Cerebellar nuclear complex (tissue), 1 donor: ENCODE measurements around the gene POFUT2.

Experiments used
- DNase-seq, 2 experiments: peaks; one replicate each; lab custom pipeline; 2025; lab: John Stamatoyannopoulos, UW

The POFUT2 gene, protein sequence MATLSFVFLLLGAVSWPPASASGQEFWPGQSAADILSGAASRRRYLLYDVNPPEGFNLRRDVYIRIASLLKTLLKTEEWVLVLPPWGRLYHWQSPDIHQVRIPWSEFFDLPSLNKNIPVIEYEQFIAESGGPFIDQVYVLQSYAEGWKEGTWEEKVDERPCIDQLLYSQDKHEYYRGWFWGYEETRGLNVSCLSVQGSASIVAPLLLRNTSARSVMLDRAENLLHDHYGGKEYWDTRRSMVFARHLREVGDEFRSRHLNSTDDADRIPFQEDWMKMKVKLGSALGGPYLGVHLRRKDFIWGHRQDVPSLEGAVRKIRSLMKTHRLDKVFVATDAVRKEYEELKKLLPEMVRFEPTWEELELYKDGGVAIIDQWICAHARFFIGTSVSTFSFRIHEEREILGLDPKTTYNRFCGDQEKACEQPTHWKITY

DNA sequence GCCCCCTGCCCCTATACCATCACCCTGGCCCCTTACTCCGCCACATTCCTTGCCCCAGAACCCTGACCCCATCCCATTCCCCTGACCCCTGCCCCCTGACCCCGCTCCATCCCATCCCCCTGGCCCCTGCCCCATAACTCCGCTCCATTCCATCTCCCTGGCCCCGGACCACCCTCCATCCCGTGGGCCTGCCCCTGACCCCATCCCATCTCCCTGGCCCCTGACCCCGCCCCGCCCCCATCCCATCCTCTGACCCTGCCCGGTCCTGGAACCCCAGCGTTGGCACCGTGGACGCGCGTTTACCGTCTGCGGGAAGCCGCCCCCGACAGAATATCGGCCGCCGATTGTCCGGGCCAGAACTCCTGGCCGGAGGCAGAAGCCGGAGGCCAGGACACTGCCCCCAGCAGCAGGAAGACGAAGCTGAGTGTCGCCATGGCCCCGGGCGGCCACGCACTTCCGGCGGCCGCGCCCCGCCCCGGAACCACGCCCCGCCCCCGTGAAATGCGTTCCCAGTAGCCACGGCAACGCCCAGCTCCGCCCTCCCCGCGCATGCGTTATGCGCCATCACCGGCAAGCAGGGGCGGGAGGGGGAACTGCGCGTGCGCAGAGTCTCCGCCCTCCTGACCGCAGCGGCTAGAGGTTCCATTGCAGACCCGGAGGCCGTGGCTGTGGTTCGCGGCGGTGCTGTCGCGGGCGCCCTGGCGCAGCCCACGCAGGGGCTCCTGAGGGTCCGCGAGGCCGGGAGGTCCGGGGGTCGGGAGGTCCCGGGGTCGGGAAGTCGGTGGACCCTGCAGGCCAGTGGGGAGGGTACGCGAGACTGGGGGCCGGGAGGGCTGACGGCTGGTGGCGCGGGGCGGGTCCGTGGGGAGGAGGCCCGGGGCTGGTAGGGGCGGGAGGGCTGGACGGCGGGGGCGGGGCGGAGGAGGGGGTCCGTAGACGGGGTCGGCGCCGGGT is at the start of gene POFUT2:
TSS of gene POFUT2 (minus strand) at position 458 of the 954 bp plus-strand sequence. CDS start at position 434, 24 bp downstream.
- peak; percentile 24 to 85 for DNase-seq

GRCh38 chr21:45336870-45337269 is 49.2 kb upstream of the POFUT2 start:
- no peak for DNase-seq

GRCh38 chr21:45336535-45336810 is 48.8 kb upstream of the POFUT2 start:
- DNase-seq: no peak

DNA sequence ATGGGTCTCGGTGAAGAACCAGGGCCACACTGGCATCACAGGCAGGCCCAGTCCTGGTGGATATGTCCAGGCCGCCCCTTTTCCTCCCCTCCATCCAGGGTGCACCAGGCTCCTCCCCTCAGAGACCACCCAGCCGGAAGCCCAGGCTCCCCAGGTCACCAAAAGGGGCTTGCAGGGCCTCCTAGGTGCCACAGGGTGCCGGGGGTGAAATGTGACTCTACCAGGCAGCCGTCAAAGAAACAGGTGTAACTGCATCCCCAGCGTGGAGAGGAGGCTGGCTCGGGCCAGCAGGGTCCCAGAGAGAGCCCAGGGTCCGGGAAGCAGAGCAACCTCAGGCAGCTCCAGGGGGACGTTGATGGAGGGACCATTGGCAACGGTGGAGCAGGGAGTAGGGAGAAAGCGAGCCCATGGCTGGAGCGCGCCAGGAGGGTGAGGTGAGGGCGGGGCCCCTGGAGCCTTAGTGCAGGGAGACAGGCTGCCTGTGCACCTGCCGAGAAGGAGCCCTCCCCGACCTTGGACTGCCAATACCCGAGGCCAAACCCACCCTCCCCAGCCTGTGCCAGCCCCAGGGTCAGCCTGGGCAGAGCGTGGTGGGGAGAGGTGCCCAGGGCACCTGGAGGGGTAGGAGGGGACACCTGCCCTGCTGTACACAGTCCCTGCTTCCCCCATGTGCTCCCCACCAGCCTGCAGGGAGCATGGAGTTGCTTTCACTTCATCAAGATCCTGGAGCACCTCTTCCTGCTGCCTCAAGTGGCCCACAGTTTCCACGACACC is 48.3 kb upstream of the POFUT2 start:
- DNase-seq: no peak

DNA sequence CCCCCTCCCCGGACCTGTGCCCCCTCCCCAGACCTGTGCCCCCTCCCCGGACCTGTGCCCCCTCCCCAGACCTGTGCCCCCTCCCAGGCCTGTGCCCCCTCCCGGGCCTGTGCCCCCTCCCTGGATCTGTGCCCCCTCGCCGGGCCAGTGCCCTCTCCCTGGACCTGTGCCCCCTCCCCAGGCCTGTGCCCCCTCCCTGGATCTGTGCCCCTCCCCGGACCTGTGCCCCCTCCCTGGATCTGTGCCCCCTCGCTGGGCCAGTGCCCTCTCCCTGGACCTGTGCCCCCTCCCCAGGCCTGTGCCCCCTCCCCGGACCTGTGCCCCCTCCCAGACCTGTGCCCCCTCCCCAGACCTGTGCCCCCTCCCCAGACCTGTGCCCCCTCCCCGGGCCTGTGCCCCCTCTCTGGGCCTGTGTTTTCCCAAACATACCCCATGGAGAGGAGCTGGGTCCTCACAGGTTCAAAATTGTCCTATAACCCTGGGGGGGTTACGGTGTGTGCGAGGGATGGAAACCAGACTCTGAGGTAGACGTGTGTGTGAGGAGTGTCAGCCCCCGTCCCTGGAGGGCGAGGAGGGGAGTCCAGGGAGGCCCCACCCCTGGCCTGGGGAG is 47.6 kb upstream of the POFUT2 start:
- DNase-seq: no peak

DNA sequence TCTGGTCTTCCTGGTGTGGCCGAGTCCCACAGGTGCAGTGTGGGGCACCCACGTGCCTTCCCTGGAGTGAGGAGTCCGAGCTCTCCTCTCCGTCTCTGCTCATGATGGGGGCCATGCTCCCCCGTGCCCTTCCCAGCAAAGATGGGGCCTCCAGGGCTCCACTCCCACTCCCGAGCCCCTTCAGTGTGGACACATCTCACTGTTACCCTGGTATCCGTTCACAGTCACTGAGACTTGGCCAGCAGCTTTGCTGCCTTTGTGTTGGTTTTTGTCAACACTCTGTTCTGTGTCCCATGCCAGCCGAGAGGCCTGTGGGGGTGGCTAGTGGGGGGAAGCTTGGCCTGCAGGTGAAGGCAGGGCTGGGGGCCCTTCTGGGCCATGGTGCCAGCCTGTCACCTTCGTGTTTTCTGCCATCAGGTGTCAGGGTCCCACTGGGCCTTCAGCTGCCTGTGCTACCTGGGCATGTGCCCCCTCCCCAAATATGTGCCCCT is 46.9 kb upstream of the POFUT2 start:
- no peak for DNase-seq

- no peak for DNase-seq
Observed at GRCh38 chr21:45334134-45334533, 46.4 kb upstream of the POFUT2 start.

DNA sequence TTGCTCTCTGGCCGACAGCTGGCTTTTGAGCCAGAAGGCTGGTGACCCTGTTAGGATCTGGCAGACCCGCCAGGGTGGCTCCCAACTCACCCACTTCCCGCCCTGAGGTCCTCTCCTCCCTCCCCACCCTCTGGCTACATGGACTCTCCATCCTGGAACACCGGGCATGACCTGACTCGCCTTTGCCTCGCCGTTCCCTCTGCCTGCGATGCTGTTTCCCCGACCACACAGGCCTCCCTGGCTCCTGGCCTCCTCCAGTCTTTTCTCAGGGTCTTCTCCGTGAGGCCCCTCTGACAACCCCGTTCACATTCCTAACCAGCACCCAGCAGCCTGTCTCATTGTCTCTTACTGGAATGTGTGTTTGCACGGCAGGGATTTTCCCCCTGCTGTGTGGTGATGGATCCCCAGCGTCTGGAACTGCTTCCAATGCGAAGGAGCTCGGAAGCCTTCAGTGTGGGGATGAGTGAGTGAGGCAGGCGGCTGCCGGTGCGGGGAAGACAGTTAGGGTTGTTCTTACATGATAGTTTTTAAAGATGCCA is 46.0 kb upstream of the POFUT2 start:
- DNase-seq: no peak

GRCh38 chr21:45332981-45333582 is 45.4 kb upstream of the POFUT2 start:
- no peak for DNase-seq

GRCh38 chr21:45332415-45332814 is 44.7 kb upstream of the POFUT2 start:
- no peak for DNase-seq

DNA sequence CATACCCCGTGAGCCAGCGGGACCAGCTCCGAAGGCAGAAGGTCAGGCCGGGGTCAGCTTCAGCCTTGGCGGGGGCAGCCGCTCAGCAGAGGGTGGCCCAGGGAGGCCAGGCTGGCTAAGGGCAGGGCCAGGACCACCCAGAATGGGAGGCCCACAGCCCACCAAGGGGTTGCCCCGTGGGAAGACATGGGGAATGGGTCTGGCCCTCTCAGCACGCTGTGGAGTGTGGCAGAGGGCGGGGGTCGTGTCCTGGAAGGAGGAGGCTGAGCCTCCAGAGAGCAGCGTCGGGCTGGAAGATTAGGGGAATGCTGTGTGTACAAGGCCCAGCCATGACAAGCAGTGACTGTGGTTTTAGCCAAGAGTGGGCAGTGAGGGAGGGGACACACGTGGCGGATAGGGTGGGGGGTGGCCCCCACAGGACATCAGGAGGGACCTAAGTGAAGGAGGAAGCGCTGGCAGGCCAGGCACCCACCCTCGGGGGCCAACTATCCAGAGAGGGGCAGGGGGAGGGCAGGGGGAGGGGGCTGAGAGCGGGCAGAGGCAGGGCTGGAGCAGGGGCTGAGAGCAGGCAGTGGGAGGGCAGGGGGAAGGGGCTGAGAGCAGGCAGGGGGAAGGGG is 43.9 kb upstream of the POFUT2 start:
- no peak for DNase-seq

GRCh38 chr21:45330851-45331261 is 43.2 kb upstream of the POFUT2 start:
- DNase-seq: no peak

DNA sequence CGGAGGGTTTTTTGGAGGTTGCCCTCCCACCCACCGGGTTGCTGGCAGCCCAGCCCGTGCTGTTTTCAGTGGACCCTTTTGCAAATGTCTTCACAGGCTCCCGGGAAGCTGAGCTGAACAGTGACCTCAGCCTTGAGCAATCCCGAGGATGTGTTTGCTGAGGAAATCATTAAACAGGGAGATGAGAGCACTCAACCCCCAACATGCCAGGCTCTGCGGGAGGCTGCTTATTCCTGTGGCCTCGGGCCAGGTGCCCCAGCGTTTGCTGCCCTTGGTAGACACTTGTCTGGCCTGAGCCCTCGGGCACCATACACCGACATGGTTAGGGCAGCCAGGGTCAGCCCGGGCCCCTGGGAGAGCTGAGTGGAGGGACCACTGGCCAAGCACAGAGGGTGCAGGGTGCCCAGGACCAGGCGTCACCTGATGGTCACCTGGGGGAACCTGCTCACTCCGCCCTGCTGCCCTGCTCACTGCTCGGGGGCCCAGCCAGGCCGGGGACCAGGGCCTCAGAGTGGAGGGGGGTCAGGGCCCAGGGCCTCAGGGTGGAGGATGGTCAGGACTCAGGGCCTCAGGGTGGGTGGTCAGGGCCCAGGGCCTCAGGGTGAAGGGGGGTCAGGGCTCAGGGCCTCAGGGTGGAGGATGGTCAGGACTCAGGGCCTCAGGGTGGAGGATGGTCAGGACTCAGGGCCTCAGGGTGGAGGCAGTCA is 42.5 kb upstream of the POFUT2 start:
- DNase-seq: no peak

- DNase-seq: no peak
Observed at GRCh38 chr21:45329261-45330074, 41.8 kb upstream of the POFUT2 start.

DNA sequence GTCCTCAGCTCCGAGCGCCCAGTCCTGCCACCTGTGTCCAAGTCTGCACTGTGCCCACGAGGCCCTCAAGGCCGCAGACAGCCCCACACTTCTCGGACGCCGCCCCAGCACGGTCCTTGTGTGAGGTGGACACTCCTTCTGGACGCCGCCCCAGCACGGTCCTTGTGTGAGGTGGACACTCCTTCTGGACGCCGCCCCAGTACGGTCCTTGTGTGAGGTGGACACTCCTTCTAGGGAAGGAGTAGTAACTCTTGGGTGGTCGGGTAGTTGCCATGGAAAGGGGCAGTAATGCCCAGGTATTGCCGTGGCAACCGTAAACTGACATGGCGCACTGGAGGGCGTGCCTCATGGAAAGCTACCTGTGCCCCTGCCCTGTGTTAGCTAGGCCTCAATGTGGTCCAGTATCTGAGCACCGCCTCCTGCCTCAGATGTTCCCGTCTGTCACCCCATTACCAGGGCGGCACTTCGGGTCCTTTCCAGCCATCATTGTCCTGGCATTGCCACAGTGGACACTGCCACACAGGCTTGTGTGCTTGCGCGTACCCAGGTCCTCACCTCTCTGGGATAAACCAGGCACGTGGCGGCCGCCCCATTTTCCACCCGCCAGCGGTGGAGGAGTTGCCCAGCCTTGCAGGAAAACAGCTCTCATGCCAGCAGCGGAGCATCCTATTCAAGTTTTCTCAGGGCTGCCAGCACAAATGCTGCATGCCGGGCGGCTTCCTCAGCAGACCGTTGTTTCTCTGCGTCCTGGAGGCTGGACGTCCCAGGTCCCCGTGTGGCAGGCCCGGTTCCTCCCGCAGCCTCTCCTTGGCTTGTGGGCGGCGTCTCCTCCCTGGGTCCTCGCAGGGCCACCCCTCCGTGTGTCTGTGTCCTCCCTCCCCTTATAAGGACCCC is 40.8 kb upstream of the POFUT2 start:
- DNase-seq: no peak

- no peak for DNase-seq
Observed at GRCh38 chr21:45327441-45328197, 39.9 kb upstream of the POFUT2 start.

GRCh38 chr21:45326891-45327440 is 39.3 kb upstream of the POFUT2 start:
- no peak for DNase-seq
